Lower leg skin (tissue), 3 donors: ENCODE measurements around the gene HEATR5A.

ENCODE experiments used
- POLR2A ChIP-seq, 2 donors: fragments of 450-650 bp; IDR thresholded peaks; one replicate each; pipeline ENCODE4 v1.6.1; 2016 to 2017; ENCODE audit warnings: antibody characterized with exemption in 2 of 2, mild to moderate bottlenecking in 1 of 2, moderate library complexity in 1 of 2
- TF ChIP-seq, protein P1 (sequence below), 3 donors: fragments of 450-650 bp; IDR thresholded peaks; one replicate each; pipeline ENCODE4 v1.5.1; 2016; ENCODE audit warnings: antibody characterized with exemption in 3 of 3, mild to moderate bottlenecking in 3 of 3, moderate library complexity in 2 of 3

DNA sequence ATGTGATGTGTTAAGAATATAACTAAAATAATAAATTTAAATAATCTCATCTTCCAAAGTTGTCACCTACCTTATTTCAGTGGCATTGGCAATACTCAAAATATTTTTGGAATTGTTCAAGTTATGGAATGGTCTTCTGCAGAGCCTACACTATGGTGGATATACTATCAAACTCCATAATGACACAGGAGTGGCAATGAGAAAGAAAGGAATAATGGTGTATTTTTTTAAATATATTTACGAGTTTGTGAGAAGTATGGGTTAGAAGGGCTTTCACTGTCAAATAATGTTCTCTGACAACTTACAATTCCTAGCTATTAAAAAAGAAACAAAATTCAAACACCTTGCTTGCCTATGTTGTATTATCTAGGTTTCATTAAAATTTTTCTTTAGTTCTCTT, 38.1 kb downstream of the HEATR5A start:
- TF ChIP-seq, protein P1, sequence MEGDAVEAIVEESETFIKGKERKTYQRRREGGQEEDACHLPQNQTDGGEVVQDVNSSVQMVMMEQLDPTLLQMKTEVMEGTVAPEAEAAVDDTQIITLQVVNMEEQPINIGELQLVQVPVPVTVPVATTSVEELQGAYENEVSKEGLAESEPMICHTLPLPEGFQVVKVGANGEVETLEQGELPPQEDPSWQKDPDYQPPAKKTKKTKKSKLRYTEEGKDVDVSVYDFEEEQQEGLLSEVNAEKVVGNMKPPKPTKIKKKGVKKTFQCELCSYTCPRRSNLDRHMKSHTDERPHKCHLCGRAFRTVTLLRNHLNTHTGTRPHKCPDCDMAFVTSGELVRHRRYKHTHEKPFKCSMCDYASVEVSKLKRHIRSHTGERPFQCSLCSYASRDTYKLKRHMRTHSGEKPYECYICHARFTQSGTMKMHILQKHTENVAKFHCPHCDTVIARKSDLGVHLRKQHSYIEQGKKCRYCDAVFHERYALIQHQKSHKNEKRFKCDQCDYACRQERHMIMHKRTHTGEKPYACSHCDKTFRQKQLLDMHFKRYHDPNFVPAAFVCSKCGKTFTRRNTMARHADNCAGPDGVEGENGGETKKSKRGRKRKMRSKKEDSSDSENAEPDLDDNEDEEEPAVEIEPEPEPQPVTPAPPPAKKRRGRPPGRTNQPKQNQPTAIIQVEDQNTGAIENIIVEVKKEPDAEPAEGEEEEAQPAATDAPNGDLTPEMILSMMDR (IDR thresholded peaks at IDR 0.05) = no peak
- TF ChIP-seq POLR2A (IDR thresholded peaks at IDR 0.05) = no peak
